WTC11 (cell line): Measurements from ENCODE around the gene ECT2L. TPM values are rescaled to one million over a fixed set of nuclear protein-coding genes. Genes with fewer than 3 reads are reported as not detected.

ENCODE experiments used
- ATAC-seq: fragments of 200-7000 bp; cut with Tn5 transposase; 2 replicates; pipeline ENCODE4 v1.10.0; 2021; ENCODE audit warnings: mild to moderate bottlenecking, moderate library complexity
- CTCF ChIA-PET: fragments of 300-600 bp; sonication (Branson Sonifier 250); formaldehyde crosslinking; loops from one replicate; lab custom pipeline; 2021; ENCODE audit warnings: antibody characterized with exemption; lab: Charles Lee
- POLR2A ChIA-PET: fragments of 350-600 bp; sonication (Branson Sonifier 250); formaldehyde crosslinking; loops from one replicate; lab custom pipeline; 2021; ENCODE audit warnings: antibody characterized with exemption; lab: Charles Lee
- DNase-seq: peaks from one replicate; pipeline ENCODE4 v3.0.0; 2021; ENCODE audit warnings: low spot score
- H3K27ac Mint-ChIP-seq: 2 replicates; pipeline ENCODE4 v1.8.0; 2021; ENCODE audit warnings: mixed read lengths
- H3K27me3 Mint-ChIP-seq: 2 replicates; pipeline ENCODE4 v1.8.0; 2021; ENCODE audit warnings: low read depth, mild to moderate bottlenecking, moderate library complexity, mixed read lengths
- H3K36me3 Mint-ChIP-seq: 2 replicates; pipeline ENCODE4 v1.8.0; 2021; ENCODE audit warnings: mixed read lengths
- H3K4me1 Mint-ChIP-seq: 2 replicates; pipeline ENCODE4 v1.8.0; 2022; ENCODE audit warnings: mixed read lengths
- H3K4me3 Mint-ChIP-seq: 2 replicates; pipeline ENCODE4 v1.8.0; 2021; ENCODE audit warnings: mild to moderate bottlenecking, moderate library complexity, mixed read lengths
- H3K9me3 Mint-ChIP-seq: 2 replicates; pipeline ENCODE4 v1.8.0; 2021; ENCODE audit warnings: mixed read lengths
- CREB1 ChIP-seq: sonication (generic); formaldehyde crosslinking; IDR thresholded peaks from 2 replicates; pipeline ENCODE4 v1.8.0; 2023; ENCODE audit warnings: mild to moderate bottlenecking, missing genetic modification reagents
- EMX1 ChIP-seq: fragments of 250-450 bp; sonication (Bioruptor Pico); IDR thresholded peaks from 2 replicates; pipeline ENCODE4 v1.8.0; 2021; ENCODE audit warnings: mild to moderate bottlenecking
- ESRRA ChIP-seq: sonication (generic); formaldehyde crosslinking; IDR thresholded peaks from 2 replicates; pipeline ENCODE4 v1.8.1; 2022; ENCODE audit warnings: mild to moderate bottlenecking, missing genetic modification reagents, borderline replicate concordance
- FOXK1 ChIP-seq: sonication (generic); formaldehyde crosslinking; IDR thresholded peaks from 2 replicates; pipeline ENCODE4 v1.8.0; 2022; ENCODE audit warnings: mild to moderate bottlenecking, moderate library complexity, missing genetic modification reagents
- JUN ChIP-seq: sonication (generic); formaldehyde crosslinking; IDR thresholded peaks from 2 replicates; pipeline ENCODE4 v1.8.0; 2023; ENCODE audit warnings: mild to moderate bottlenecking, missing genetic modification reagents
- NFE2L1 ChIP-seq: sonication (generic); formaldehyde crosslinking; IDR thresholded peaks from 2 replicates; pipeline ENCODE4 v1.8.1; 2023; ENCODE audit warnings: missing genetic modification reagents
- NR2C2 ChIP-seq: sonication (generic); formaldehyde crosslinking; IDR thresholded peaks from 2 replicates; pipeline ENCODE4 v1.8.0; 2022; ENCODE audit warnings: mild to moderate bottlenecking, missing genetic modification reagents
- RELA ChIP-seq: sonication (generic); formaldehyde crosslinking; IDR thresholded peaks from 2 replicates; pipeline ENCODE4 v1.8.1; 2022; ENCODE audit warnings: missing genetic modification reagents, mild to moderate bottlenecking, borderline replicate concordance
- SMAD3 ChIP-seq: sonication (generic); formaldehyde crosslinking; IDR thresholded peaks from 2 replicates; pipeline ENCODE4 v1.8.0; 2022; ENCODE audit warnings: missing genetic modification reagents, mild to moderate bottlenecking, borderline replicate concordance
- TEAD1 ChIP-seq: sonication (generic); formaldehyde crosslinking; IDR thresholded peaks from 2 replicates; pipeline ENCODE4 v1.8.0; 2022; ENCODE audit warnings: mild to moderate bottlenecking, missing genetic modification reagents
- TP53 ChIP-seq: sonication (generic); formaldehyde crosslinking; IDR thresholded peaks from 2 replicates; pipeline ENCODE4 v1.8.1; 2023; ENCODE audit warnings: mild to moderate bottlenecking, missing genetic modification reagents
- ZNF138 ChIP-seq: sonication (generic); formaldehyde crosslinking; conservative IDR thresholded peaks from 2 replicates; pipeline ENCODE4 v1.8.1; 2022; ENCODE audit warnings: mild to moderate bottlenecking, moderate library complexity, missing genetic modification reagents
- ZNF317 ChIP-seq: sonication (generic); formaldehyde crosslinking; IDR thresholded peaks from 2 replicates; pipeline ENCODE4 v1.8.1; 2023; ENCODE audit warnings: low read depth, mild to moderate bottlenecking, moderate library complexity, missing genetic modification reagents, borderline replicate concordance
- total RNA-seq: library from RNA; stranded (reverse); gene quantifications from 3 replicates; pipeline ENCODE4 v1.2.3, GENCODE V29; 2021
- TF ChIP-seq, protein P1 (sequence below): sonication (generic); formaldehyde crosslinking; IDR thresholded peaks from 2 replicates; pipeline ENCODE4 v1.8.1; 2023; ENCODE audit warnings: mild to moderate bottlenecking, missing genetic modification reagents, borderline replicate concordance
- TF ChIP-seq, protein P2 (sequence below): fragments of 250-450 bp; sonication (Bioruptor Pico); IDR thresholded peaks from 2 replicates; pipeline ENCODE4 v1.9.0; 2021; ENCODE audit warnings: mild to moderate bottlenecking, borderline replicate concordance
- TF ChIP-seq, protein P3 (sequence below): sonication (generic); formaldehyde crosslinking; IDR thresholded peaks from 2 replicates; pipeline ENCODE4 v1.8.1; 2023; ENCODE audit warnings: mild to moderate bottlenecking, missing genetic modification reagents, moderate library complexity
- TF ChIP-seq, protein P4 (sequence below): sonication (generic); formaldehyde crosslinking; IDR thresholded peaks from 2 replicates; pipeline ENCODE4 v1.8.1; 2022; ENCODE audit warnings: mild to moderate bottlenecking, moderate library complexity, missing genetic modification reagents
- TF ChIP-seq, protein P5 (sequence below): sonication (generic); formaldehyde crosslinking; IDR thresholded peaks from 2 replicates; pipeline ENCODE4 v1.8.1; 2023; ENCODE audit warnings: mild to moderate bottlenecking, missing genetic modification reagents
- TF ChIP-seq, protein P6 (sequence below): sonication (generic); formaldehyde crosslinking; IDR thresholded peaks from 2 replicates; pipeline ENCODE4 v1.8.1; 2023; ENCODE audit warnings: mild to moderate bottlenecking, missing genetic modification reagents, moderate library complexity
- TF ChIP-seq, protein P7 (sequence below): sonication (generic); formaldehyde crosslinking; IDR thresholded peaks from 2 replicates; pipeline ENCODE4 v1.8.0; 2023; ENCODE audit warnings: mild to moderate bottlenecking, missing genetic modification reagents

ECT2L gene
- total RNA-seq, 1 experiment from 2014 or later = not detected

DNA sequence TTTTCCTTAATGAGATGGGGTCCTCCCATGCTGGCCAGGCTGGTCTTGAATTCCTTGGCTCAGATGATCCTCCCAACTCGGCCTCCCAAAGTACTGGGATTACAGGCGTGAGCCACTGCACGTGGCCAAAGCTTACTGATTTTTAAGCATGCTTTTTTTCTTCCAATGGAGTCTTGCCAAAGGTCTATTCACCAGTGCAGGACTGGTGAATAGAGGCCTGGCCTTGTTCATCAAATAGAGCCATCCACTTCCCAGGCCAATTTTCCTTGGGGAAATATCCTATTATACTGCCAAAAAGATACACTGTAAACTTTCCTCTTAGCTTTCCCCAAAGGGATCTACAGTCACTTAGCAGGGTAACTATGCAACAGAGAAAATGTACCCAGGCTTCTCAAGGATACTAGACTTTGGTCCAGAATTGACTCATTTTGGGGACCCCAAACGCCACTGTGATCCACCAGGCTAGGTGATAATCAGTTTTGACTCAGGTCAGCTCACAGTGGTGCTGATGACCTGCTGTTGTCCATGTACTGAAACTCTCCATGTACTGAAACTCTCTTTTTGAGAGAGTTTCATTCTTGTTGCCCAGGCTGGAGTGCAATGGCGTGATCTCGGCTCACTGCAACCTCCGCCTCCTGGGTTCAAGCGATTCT is 100.3 kb downstream of the ECT2L start (continued):
- TF ChIP-seq, protein P1, sequence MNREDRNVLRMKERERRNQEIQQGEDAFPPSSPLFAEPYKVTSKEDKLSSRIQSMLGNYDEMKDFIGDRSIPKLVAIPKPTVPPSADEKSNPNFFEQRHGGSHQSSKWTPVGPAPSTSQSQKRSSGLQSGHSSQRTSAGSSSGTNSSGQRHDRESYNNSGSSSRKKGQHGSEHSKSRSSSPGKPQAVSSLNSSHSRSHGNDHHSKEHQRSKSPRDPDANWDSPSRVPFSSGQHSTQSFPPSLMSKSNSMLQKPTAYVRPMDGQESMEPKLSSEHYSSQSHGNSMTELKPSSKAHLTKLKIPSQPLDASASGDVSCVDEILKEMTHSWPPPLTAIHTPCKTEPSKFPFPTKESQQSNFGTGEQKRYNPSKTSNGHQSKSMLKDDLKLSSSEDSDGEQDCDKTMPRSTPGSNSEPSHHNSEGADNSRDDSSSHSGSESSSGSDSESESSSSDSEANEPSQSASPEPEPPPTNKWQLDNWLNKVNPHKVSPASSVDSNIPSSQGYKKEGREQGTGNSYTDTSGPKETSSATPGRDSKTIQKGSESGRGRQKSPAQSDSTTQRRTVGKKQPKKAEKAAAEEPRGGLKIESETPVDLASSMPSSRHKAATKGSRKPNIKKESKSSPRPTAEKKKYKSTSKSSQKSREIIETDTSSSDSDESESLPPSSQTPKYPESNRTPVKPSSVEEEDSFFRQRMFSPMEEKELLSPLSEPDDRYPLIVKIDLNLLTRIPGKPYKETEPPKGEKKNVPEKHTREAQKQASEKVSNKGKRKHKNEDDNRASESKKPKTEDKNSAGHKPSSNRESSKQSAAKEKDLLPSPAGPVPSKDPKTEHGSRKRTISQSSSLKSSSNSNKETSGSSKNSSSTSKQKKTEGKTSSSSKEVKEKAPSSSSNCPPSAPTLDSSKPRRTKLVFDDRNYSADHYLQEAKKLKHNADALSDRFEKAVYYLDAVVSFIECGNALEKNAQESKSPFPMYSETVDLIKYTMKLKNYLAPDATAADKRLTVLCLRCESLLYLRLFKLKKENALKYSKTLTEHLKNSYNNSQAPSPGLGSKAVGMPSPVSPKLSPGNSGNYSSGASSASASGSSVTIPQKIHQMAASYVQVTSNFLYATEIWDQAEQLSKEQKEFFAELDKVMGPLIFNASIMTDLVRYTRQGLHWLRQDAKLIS (CRISPR knock-in tag) = no peak
- TF ChIP-seq, protein P2, sequence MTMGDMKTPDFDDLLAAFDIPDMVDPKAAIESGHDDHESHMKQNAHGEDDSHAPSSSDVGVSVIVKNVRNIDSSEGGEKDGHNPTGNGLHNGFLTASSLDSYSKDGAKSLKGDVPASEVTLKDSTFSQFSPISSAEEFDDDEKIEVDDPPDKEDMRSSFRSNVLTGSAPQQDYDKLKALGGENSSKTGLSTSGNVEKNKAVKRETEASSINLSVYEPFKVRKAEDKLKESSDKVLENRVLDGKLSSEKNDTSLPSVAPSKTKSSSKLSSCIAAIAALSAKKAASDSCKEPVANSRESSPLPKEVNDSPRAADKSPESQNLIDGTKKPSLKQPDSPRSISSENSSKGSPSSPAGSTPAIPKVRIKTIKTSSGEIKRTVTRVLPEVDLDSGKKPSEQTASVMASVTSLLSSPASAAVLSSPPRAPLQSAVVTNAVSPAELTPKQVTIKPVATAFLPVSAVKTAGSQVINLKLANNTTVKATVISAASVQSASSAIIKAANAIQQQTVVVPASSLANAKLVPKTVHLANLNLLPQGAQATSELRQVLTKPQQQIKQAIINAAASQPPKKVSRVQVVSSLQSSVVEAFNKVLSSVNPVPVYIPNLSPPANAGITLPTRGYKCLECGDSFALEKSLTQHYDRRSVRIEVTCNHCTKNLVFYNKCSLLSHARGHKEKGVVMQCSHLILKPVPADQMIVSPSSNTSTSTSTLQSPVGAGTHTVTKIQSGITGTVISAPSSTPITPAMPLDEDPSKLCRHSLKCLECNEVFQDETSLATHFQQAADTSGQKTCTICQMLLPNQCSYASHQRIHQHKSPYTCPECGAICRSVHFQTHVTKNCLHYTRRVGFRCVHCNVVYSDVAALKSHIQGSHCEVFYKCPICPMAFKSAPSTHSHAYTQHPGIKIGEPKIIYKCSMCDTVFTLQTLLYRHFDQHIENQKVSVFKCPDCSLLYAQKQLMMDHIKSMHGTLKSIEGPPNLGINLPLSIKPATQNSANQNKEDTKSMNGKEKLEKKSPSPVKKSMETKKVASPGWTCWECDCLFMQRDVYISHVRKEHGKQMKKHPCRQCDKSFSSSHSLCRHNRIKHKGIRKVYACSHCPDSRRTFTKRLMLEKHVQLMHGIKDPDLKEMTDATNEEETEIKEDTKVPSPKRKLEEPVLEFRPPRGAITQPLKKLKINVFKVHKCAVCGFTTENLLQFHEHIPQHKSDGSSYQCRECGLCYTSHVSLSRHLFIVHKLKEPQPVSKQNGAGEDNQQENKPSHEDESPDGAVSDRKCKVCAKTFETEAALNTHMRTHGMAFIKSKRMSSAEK (CRISPR knock-in tag) = no peak
- TF ChIP-seq, protein P3, sequence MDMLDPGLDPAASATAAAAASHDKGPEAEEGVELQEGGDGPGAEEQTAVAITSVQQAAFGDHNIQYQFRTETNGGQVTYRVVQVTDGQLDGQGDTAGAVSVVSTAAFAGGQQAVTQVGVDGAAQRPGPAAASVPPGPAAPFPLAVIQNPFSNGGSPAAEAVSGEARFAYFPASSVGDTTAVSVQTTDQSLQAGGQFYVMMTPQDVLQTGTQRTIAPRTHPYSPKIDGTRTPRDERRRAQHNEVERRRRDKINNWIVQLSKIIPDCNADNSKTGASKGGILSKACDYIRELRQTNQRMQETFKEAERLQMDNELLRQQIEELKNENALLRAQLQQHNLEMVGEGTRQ (CRISPR knock-in tag) = no peak
- TF ChIP-seq, protein P4, sequence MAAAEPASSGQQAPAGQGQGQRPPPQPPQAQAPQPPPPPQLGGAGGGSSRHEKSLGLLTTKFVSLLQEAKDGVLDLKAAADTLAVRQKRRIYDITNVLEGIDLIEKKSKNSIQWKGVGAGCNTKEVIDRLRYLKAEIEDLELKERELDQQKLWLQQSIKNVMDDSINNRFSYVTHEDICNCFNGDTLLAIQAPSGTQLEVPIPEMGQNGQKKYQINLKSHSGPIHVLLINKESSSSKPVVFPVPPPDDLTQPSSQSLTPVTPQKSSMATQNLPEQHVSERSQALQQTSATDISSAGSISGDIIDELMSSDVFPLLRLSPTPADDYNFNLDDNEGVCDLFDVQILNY (CRISPR knock-in tag) = no peak
- TF ChIP-seq, protein P5, sequence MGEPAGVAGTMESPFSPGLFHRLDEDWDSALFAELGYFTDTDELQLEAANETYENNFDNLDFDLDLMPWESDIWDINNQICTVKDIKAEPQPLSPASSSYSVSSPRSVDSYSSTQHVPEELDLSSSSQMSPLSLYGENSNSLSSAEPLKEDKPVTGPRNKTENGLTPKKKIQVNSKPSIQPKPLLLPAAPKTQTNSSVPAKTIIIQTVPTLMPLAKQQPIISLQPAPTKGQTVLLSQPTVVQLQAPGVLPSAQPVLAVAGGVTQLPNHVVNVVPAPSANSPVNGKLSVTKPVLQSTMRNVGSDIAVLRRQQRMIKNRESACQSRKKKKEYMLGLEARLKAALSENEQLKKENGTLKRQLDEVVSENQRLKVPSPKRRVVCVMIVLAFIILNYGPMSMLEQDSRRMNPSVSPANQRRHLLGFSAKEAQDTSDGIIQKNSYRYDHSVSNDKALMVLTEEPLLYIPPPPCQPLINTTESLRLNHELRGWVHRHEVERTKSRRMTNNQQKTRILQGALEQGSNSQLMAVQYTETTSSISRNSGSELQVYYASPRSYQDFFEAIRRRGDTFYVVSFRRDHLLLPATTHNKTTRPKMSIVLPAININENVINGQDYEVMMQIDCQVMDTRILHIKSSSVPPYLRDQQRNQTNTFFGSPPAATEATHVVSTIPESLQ (CRISPR knock-in tag) = no peak

DNA sequence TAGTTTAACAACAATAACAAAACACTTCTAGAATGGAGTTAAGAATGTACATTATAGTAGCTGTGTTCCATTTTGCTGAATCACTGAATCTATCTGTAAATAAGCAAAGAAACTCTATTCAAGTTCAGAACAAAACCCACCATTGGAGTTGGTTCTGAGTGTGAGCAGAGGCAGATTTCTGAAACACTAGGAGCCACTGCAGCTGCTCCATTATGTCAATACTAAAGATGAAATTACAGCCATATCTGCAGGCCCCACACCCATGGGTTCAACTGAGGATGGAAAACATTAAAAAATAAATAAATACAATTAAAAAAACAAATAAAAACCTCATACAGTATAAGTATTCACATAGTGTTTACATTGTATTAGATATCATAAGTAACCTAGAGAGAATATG is 101.1 kb downstream of the ECT2L start:
- Mint-ChIP-seq H3K9me3 (no peaks in the 10 kb centered on the region), H3K27me3 (no peaks in the 10 kb centered on the region), H3K27ac (no peak overlapping the region), H3K36me3 (peaks cover 18% of the 10 kb centered on the region), H3K4me1 (peaks cover 3% of the 10 kb centered on the region), H3K4me3 (no peak overlapping the region)
- DNase-seq = no peak
- CTCF ChIA-PET = no interaction called here
- ATAC-seq = no peak
- POLR2A ChIA-PET = no interaction called here
- no peak for TF ChIP-seq ESRRA (CRISPR knock-in tag)
- TF ChIP-seq ZNF138 (CRISPR knock-in tag) = no peak
- TF ChIP-seq CREB1 (CRISPR knock-in tag) = no peak
- TF ChIP-seq TEAD1 (CRISPR knock-in tag) = no peak
- TF ChIP-seq ZNF317 (CRISPR knock-in tag) = no peak
- TF ChIP-seq, protein P6, sequence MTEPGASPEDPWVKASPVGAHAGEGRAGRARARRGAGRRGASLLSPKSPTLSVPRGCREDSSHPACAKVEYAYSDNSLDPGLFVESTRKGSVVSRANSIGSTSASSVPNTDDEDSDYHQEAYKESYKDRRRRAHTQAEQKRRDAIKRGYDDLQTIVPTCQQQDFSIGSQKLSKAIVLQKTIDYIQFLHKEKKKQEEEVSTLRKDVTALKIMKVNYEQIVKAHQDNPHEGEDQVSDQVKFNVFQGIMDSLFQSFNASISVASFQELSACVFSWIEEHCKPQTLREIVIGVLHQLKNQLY = no peak
- no peak for TF ChIP-seq RELA (CRISPR knock-in tag)
- TF ChIP-seq FOXK1 (CRISPR knock-in tag) = no peak
- no peak for TF ChIP-seq EMX1
- no peak for TF ChIP-seq NFE2L1
- no peak for TF ChIP-seq JUN (CRISPR knock-in tag)
- TF ChIP-seq SMAD3 (CRISPR knock-in tag) = no peak
- TF ChIP-seq TP53 (CRISPR knock-in tag) = no peak
- TF ChIP-seq NR2C2 = no peak
- TF ChIP-seq, protein P7, sequence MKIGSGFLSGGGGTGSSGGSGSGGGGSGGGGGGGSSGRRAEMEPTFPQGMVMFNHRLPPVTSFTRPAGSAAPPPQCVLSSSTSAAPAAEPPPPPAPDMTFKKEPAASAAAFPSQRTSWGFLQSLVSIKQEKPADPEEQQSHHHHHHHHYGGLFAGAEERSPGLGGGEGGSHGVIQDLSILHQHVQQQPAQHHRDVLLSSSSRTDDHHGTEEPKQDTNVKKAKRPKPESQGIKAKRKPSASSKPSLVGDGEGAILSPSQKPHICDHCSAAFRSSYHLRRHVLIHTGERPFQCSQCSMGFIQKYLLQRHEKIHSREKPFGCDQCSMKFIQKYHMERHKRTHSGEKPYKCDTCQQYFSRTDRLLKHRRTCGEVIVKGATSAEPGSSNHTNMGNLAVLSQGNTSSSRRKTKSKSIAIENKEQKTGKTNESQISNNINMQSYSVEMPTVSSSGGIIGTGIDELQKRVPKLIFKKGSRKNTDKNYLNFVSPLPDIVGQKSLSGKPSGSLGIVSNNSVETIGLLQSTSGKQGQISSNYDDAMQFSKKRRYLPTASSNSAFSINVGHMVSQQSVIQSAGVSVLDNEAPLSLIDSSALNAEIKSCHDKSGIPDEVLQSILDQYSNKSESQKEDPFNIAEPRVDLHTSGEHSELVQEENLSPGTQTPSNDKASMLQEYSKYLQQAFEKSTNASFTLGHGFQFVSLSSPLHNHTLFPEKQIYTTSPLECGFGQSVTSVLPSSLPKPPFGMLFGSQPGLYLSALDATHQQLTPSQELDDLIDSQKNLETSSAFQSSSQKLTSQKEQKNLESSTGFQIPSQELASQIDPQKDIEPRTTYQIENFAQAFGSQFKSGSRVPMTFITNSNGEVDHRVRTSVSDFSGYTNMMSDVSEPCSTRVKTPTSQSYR (CRISPR knock-in tag) = no peak
